OCI-LY1 (cell line): ENCODE results near the gene JAKMIP1.

Source experiments
- H2AFZ ChIP-seq: fragments of 200-600 bp; sonication (generic), shearing (Covaris generic); 2 replicates; pipeline ENCODE4 v1.6.0; 2014; ENCODE audit warnings: antibody characterized with exemption, mild to moderate bottlenecking, low read length
- H3F3A ChIP-seq: fragments of 200-600 bp; sonication (generic), shearing (Covaris generic); 2 replicates; pipeline ENCODE4 v1.6.0; 2014; ENCODE audit warnings: mild to moderate bottlenecking, antibody characterized with exemption, low read length, moderate library complexity; ENCODE audit not compliant: insufficient read depth
- H3K27ac ChIP-seq: fragments of 200-600 bp; sonication (generic); 2 replicates; pipeline ENCODE4 v1.5.1; 2014; ENCODE audit warnings: low read length, mixed run types, mild to moderate bottlenecking, low read depth; ENCODE audit not compliant: poor library complexity, severe bottlenecking
- H3K27me3 ChIP-seq: fragments of 200-600 bp; sonication (generic); 2 replicates; pipeline ENCODE4 v1.6.0; 2014; ENCODE audit warnings: antibody characterized with exemption, mild to moderate bottlenecking, low read length, moderate library complexity; ENCODE audit not compliant: insufficient read depth
- H3K36me3 ChIP-seq: fragments of 200-600 bp; sonication (generic); 2 replicates; pipeline ENCODE4 v1.6.1; 2014; ENCODE audit warnings: mild to moderate bottlenecking, antibody characterized with exemption, low read length, moderate library complexity, mixed read lengths; ENCODE audit not compliant: insufficient read depth
- H3K4me1 ChIP-seq: fragments of 200-600 bp; sonication (generic); 2 replicates; pipeline ENCODE4 v1.5.1; 2014; ENCODE audit warnings: mild to moderate bottlenecking, low read length, moderate library complexity; ENCODE audit not compliant: insufficient read depth, severe bottlenecking
- H3K4me2 ChIP-seq: fragments of 200-600 bp; sonication (generic), shearing (Covaris generic); 2 replicates; pipeline ENCODE4 v1.6.1; 2014; ENCODE audit warnings: low read length
- H3K4me3 ChIP-seq: fragments of 200-600 bp; sonication (generic); 2 replicates; pipeline ENCODE4 v1.5.1; 2014; ENCODE audit warnings: low read length, low read depth, mild to moderate bottlenecking, mixed read lengths; ENCODE audit not compliant: poor library complexity, severe bottlenecking
- H3K79me2 ChIP-seq: fragments of 200-600 bp; shearing (Covaris generic); 2 replicates; pipeline ENCODE4 v1.6.1; 2016; ENCODE audit warnings: mixed run types, low read length, mixed read lengths; ENCODE audit not compliant: insufficient read depth
- H3K9ac ChIP-seq: fragments of 200-600 bp; sonication (generic), shearing (Covaris generic); 2 replicates; pipeline ENCODE4 v1.6.1; 2014; ENCODE audit warnings: mild to moderate bottlenecking, low read length, mixed read lengths
- H3K9me2 ChIP-seq: fragments of 200-600 bp; sonication (generic), shearing (Covaris generic); 2 replicates; pipeline ENCODE4 v1.6.1; 2014; ENCODE audit warnings: low read depth, mild to moderate bottlenecking, low read length, mixed read lengths
- H3K9me3 ChIP-seq: fragments of 200-600 bp; shearing (Covaris generic); 2 replicates; pipeline ENCODE4 v1.6.1; 2014; ENCODE audit warnings: low read length, mixed read lengths
- H4K20me1 ChIP-seq: fragments of 200-600 bp; sonication (generic), shearing (Covaris generic); 2 replicates; pipeline ENCODE4 v1.6.0; 2016; ENCODE audit warnings: mild to moderate bottlenecking, low read length; ENCODE audit not compliant: insufficient read depth
- CTCF ChIP-seq: fragments of 200-600 bp; sonication (generic), shearing (Covaris generic); IDR thresholded peaks from 2 replicates; pipeline ENCODE4 v1.5.1; 2017; ENCODE audit warnings: mild to moderate bottlenecking, antibody characterized with exemption, low read length, moderate library complexity, mixed read lengths
- EZH2 ChIP-seq: fragments of 200-600 bp; sonication (generic), shearing (Covaris generic); IDR thresholded peaks from 2 replicates; pipeline ENCODE4 v1.8.0; 2017; ENCODE audit warnings: borderline replicate concordance, mixed run types, mild to moderate bottlenecking, antibody characterized with exemption, low read length, moderate library complexity, mixed read lengths

JAKMIP1 gene

GRCh38 chr4:6068986-6069385 lies 131.4 kb downstream of the JAKMIP1 start:
- Histone ChIP-seq H3K27ac (no peak overlapping the region), H2AFZ (no peak overlapping the region), H3K9ac (no peak overlapping the region), H4K20me1 (no peaks in the 10 kb centered on the region), H3K9me2 (no peaks in the 10 kb centered on the region), H3F3A (no peaks in the 10 kb centered on the region), H3K36me3 (no peaks in the 10 kb centered on the region), H3K4me3 (no peak overlapping the region), H3K9me3 (no peaks in the 10 kb centered on the region), H3K4me2 (no peak overlapping the region), H3K4me1 (no peaks in the 10 kb centered on the region), H3K27me3 (no peaks in the 10 kb centered on the region), H3K79me2 (no peaks in the 10 kb centered on the region)
- TF ChIP-seq EZH2: no peak
- no peak for TF ChIP-seq CTCF

- Histone ChIP-seq H3K4me2 (no peak overlapping the region), H2AFZ (no peak overlapping the region)
- no peak for TF ChIP-seq EZH2
- no peak for TF ChIP-seq CTCF
These were observed 134.3 kb downstream of the JAKMIP1 start for GRCh38 chr4:6065934-6066590.

GRCh38 chr4:6065166-6065565 lies 135.2 kb downstream of the JAKMIP1 start:
- no peak overlapping the region for H2AFZ ChIP-seq
- TF ChIP-seq CTCF: no peak
- TF ChIP-seq EZH2: no peak
- no peaks in the 10 kb centered on the region for H3K4me1 ChIP-seq
- H3K27me3 ChIP-seq: no peaks in the 10 kb centered on the region
- no peak overlapping the region for H3K4me2 ChIP-seq
- H3K79me2 ChIP-seq: no peaks in the 10 kb centered on the region
- no peak overlapping the region for H3K4me3 ChIP-seq
- H4K20me1 ChIP-seq: no peaks in the 10 kb centered on the region
- H3F3A ChIP-seq: no peaks in the 10 kb centered on the region
- H3K36me3 ChIP-seq: no peaks in the 10 kb centered on the region
- no peak overlapping the region for H3K9ac ChIP-seq
- H3K27ac ChIP-seq: no peak overlapping the region
- no peaks in the 10 kb centered on the region for H3K9me3 ChIP-seq
- no peaks in the 10 kb centered on the region for H3K9me2 ChIP-seq

More at GRCh38 chr4:6065934-6066590, 134.3 kb downstream of the JAKMIP1 start:
- no peaks in the 10 kb centered on the region for H3K36me3 ChIP-seq
- no peaks in the 10 kb centered on the region for H3K9me2 ChIP-seq
- H3K27ac ChIP-seq: no peak overlapping the region
- no peaks in the 10 kb centered on the region for H3K4me1 ChIP-seq
- H3F3A ChIP-seq: no peaks in the 10 kb centered on the region
- no peaks in the 10 kb centered on the region for H3K27me3 ChIP-seq
- H3K79me2 ChIP-seq: no peaks in the 10 kb centered on the region
- no peaks in the 10 kb centered on the region for H3K9me3 ChIP-seq
- H4K20me1 ChIP-seq: no peaks in the 10 kb centered on the region
- H3K4me3 ChIP-seq: no peak overlapping the region
- H3K9ac ChIP-seq: no peak overlapping the region
